VCaP (cell line): ENCODE measurements around the gene DNM3.

ENCODE experiments used
- H3K27ac ChIP-seq: fragments of 450-650 bp; 2 replicates; pipeline ENCODE4 v1.5.1; 2017
- TF ChIP-seq, protein P1 (sequence below): fragments of 450-650 bp; conservative IDR thresholded peaks from 2 replicates; pipeline ENCODE4 v1.5.1; 2017; ENCODE audit warnings: mild to moderate bottlenecking, moderate library complexity

DNM3 gene

DNA sequence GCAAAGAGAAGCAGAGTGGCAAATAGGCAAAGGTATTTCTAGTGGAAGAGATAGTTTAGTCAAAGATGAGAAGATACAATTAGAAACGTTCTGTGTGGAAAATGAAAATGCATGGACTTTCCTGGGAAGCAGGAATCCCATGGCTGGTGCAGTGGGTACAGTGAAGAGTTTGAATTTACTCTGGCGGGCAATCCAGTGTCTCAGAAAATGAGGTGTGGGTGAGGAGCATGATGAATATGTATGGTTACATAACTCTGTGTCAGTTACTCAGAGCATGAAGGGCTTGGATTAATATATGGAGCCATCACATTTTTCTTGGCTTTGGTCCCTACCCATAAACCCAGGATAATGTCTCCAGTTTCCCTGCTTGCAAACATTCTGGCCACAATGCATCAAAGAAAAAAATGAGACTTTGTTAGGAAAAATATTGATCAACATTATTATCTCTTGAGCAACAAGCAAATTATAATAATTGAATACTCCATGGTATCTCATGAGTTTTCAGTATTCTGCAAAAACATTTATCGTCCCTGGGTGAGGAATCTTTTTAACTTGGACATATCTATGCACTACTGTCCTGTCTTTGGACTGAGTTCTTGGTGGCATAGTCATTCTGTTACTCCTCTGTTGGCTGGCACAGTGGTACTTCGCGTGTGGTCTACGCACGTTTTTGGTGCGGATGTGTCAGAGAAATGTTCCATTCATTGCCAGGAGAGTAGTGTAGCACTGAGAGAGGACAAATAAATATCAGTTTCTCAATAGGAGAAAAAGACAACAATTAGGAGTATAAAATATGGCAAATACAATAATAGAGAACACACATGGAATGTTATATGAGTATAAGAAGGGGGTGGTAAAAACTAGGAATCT, 405.5 kb downstream of the DNM3 start:
- TF ChIP-seq, protein P1, sequence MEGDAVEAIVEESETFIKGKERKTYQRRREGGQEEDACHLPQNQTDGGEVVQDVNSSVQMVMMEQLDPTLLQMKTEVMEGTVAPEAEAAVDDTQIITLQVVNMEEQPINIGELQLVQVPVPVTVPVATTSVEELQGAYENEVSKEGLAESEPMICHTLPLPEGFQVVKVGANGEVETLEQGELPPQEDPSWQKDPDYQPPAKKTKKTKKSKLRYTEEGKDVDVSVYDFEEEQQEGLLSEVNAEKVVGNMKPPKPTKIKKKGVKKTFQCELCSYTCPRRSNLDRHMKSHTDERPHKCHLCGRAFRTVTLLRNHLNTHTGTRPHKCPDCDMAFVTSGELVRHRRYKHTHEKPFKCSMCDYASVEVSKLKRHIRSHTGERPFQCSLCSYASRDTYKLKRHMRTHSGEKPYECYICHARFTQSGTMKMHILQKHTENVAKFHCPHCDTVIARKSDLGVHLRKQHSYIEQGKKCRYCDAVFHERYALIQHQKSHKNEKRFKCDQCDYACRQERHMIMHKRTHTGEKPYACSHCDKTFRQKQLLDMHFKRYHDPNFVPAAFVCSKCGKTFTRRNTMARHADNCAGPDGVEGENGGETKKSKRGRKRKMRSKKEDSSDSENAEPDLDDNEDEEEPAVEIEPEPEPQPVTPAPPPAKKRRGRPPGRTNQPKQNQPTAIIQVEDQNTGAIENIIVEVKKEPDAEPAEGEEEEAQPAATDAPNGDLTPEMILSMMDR: no peak
- H3K27ac ChIP-seq: no peak overlapping the region

DNA sequence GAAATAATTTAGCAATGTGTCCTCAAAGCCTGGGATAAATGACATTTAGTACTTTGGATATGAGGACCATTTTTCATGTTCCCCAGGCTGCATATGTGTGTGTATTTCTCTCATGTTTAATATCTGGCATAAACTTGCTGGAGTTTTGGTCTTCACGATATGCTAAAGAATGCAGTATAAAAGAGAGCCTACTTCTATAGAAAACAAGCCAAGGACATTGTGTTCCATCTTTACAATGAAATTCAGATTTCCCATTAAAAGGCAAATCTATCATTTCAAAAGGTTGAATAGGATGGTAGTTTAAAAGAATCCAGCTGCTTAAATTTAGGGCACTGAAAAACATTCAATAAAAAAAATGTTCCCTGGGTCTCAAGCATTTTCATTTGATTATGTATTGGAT, 410.2 kb downstream of the DNM3 start:
- H3K27ac ChIP-seq: no peak overlapping the region
- TF ChIP-seq, protein P1: no peak

DNA sequence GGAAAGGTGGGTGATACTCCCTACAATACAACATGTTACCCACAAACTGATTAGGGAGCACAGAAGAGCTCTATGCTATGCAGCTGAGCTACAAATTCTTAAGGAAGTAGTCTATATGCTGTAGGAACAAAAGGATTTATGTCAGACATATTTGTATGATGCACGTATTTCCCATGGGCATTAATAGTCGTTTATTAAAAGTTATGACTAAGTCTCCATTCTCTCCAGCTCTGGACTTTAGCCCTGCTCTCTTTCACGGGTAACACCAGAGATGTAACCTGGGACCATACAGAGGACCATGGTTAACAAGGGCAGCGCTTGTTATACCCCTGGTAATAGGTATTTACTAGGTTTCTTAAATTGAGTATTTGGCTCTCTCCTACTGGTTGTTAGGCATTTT, 411.0 kb downstream of the DNM3 start:
- no peak overlapping the region for H3K27ac ChIP-seq
- TF ChIP-seq, protein P1: no peak

GRCh38 chr1:172252958-172253357, 411.7 kb downstream of the DNM3 start:
- TF ChIP-seq, protein P1: no peak
- H3K27ac ChIP-seq: no peak overlapping the region

- TF ChIP-seq, protein P1: no peak
- no peak overlapping the region for H3K27ac ChIP-seq
These were observed 413.4 kb downstream of the DNM3 start for GRCh38 chr1:172254521-172255222.

DNA sequence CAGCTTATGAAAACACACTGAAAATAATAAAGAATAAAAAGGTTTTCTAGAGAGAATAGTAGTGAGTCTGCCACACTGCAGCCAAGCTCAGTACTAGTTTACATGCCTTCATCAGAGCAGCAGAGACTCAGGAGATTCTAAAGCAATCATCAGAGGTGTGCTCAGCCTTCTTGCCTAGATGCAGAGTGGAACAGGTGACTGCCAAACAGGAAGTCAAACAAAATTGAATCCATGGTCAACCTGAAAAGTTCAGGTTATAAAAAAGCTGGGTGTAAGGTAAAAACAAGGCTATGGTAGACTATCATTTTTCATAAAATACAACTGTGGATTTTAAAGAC, 413.9 kb downstream of the DNM3 start:
- TF ChIP-seq, protein P1: no peak
- no peak overlapping the region for H3K27ac ChIP-seq

- TF ChIP-seq, protein P1: no peak
- H3K27ac ChIP-seq: no peak overlapping the region
These were observed 424.6 kb downstream of the DNM3 start for GRCh38 chr1:172265905-172266304.
